Body of pancreas (tissue), 4 donors: ENCODE measurements around the gene KCNIP4. TPM values are rescaled to one million over a fixed set of nuclear protein-coding genes. Genes with fewer than 3 reads are reported as not detected.

Experiments
- ATAC-seq: fragments of 150-250 bp; one replicate; pipeline ENCODE4 v1.9.1; 2016
- DNase-seq, 4 donors: peaks; one replicate each; pipeline ENCODE4 v3.0.0-alpha.2; 2019
- H3K27ac ChIP-seq, 4 donors: fragments of 200-600 bp; sonication (generic); 1 replicate in 3 of 4; 2 replicates in 1 of 4; pipeline versions ENCODE4 v1.5.1 to v1.6.1; 2016 to 2019; ENCODE audit warnings: mild to moderate bottlenecking in 1 of 4, mixed read lengths in 1 of 4, moderate library complexity in 1 of 4
- H3K27me3 ChIP-seq, 2 donors: fragments of 200-600 bp; sonication (generic); one replicate each; pipeline ENCODE4 v1.6.0; 2016; ENCODE audit warnings: mild to moderate bottlenecking in 1 of 2
- H3K36me3 ChIP-seq, 2 donors: fragments of 200-600 bp; sonication (generic); replicated peaks in 1 of 2; 2 replicates each; pipeline ENCODE4 v1.5.1; 2016; ENCODE audit warnings: low read depth in 2 of 2; ENCODE audit not compliant: insufficient read depth in 1 of 2
- H3K4me1 ChIP-seq: fragments of 200-600 bp; sonication (generic); one replicate; pipeline ENCODE4 v1.6.0; 2016
- H3K4me3 ChIP-seq, 2 donors: fragments of 200-600 bp; sonication (generic); 1 replicate in 1 of 2; 2 replicates in 1 of 2; pipeline ENCODE4 v1.5.1; 2016 to 2019
- H3K9me3 ChIP-seq, 3 donors: fragments of 200-600 bp; sonication (generic); 1 replicate in 2 of 3; 2 replicates in 1 of 3; pipeline ENCODE4 v1.5.1; 2016
- CTCF ChIP-seq, 7 experiments: fragments of 450-650 bp in 4 of 7; fragments of 200-600 bp in 3 of 7; sonication (generic) in 3 of 7; IDR thresholded peaks; one replicate each; pipeline ENCODE4 v1.5.1; 2016 to 2019; ENCODE audit warnings: antibody characterized with exemption in 7 of 7
- POLR2A ChIP-seq, 3 donors: fragments of 450-650 bp; IDR thresholded peaks; one replicate each; pipeline ENCODE4 v1.6.1; 2016; ENCODE audit warnings: antibody characterized with exemption in 3 of 3, mild to moderate bottlenecking in 2 of 3
- WGBS, 2 donors: methylation state at CpG; one replicate each; pipeline ENCODE4 v1.1.5; 2017; 5-methylcytosine and 5-hydroxymethylcytosine counted together
- intact Hi-C: fragments of 100-400 bp; cut with DNase I; formaldehyde crosslinking; loops from one replicate; pipeline ENCODE4 v1.15.1; 2023
- total RNA-seq, 2 donors: library from RNA; depleted of rRNA; stranded (reverse); fragments of >200 nt; gene quantifications; one replicate each; pipeline ENCODE4 v1.1.0, GENCODE V29; 2016

The KCNIP4 gene
- total RNA-seq, 2 donors from 2014 or later, result not detected

- H3K4me3 ChIP-seq, result no peak overlapping the region
- no peaks in the 10 kb centered on the region for H3K4me1 ChIP-seq
- ATAC-seq (no peak), DNase-seq (no peak)
- H3K36me3 ChIP-seq, result no peaks in the 10 kb centered on the region
- H3K9me3 ChIP-seq, result no peaks in the 10 kb centered on the region
- H3K27ac ChIP-seq, result no peak overlapping the region
- intact Hi-C loops, result no loop called here
- TF ChIP-seq CTCF (IDR thresholded peaks at IDR 0.05), result no peak
- no peak for TF ChIP-seq POLR2A (IDR thresholded peaks at IDR 0.05)
- WGBS, 2 donors, result 15 to 21% methylated on average over 1 of the region's 1 CpG
- H3K27me3 ChIP-seq, result no peaks in the 10 kb centered on the region
Measured at GRCh38 chr4:21320034-21320433, 628.5 kb downstream of the KCNIP4 start.

GRCh38 chr4:21307709-21308108 is 640.9 kb downstream of the KCNIP4 start:
- intact Hi-C loops, result no loop called here
- 61 to 62% methylated on average over 3 of the region's 3 CpGs for WGBS, 2 donors

GRCh38 chr4:21304540-21304887 is 644.1 kb downstream of the KCNIP4 start:
- no peak overlapping the region for H3K27ac ChIP-seq
- DNase-seq, result no peak
- 4 to 5% methylated on average over 4 of the region's 4 CpGs for WGBS, 2 donors

More at GRCh38 chr4:21307709-21308108, 640.9 kb downstream of the KCNIP4 start:
- TF ChIP-seq CTCF (IDR thresholded peaks at IDR 0.05), result no peak
- no peak for TF ChIP-seq POLR2A (IDR thresholded peaks at IDR 0.05)
- no peak overlapping the region for H3K4me3 ChIP-seq
- no peak for DNase-seq
- H3K36me3 ChIP-seq, result no peaks in the 10 kb centered on the region
- H3K27ac ChIP-seq, result no peak overlapping the region
- H3K9me3 ChIP-seq, result no peaks in the 10 kb centered on the region
- H3K27me3 ChIP-seq, result no peaks in the 10 kb centered on the region
- H3K4me1 ChIP-seq, result no peaks in the 10 kb centered on the region
- no peak for ATAC-seq

GRCh38 chr4:21290562-21290961 is 658.0 kb downstream of the KCNIP4 start:
- intact Hi-C loops, result no loop called here
- no peaks in the 10 kb centered on the region for H3K4me1 ChIP-seq
- no peak overlapping the region for H3K4me3 ChIP-seq
- no peaks in the 10 kb centered on the region for H3K36me3 ChIP-seq
- DNase-seq, result no peak
- 29 to 43% methylated on average over 2 of the region's 2 CpGs for WGBS, 2 donors
- TF ChIP-seq POLR2A (IDR thresholded peaks at IDR 0.05) (no peak), CTCF (IDR thresholded peaks at IDR 0.05) (no peak)
- no peaks in the 10 kb centered on the region for H3K27me3 ChIP-seq
- H3K9me3 ChIP-seq, result no peaks in the 10 kb centered on the region
- H3K27ac ChIP-seq, result no peak overlapping the region
- no peak for ATAC-seq

More at GRCh38 chr4:21304540-21304887, 644.1 kb downstream of the KCNIP4 start:
- no peak for ATAC-seq
- Histone ChIP-seq H3K36me3 (no peaks in the 10 kb centered on the region), H3K9me3 (no peaks in the 10 kb centered on the region), H3K27me3 (no peaks in the 10 kb centered on the region), H3K4me3 (no peak overlapping the region), H3K4me1 (no peaks in the 10 kb centered on the region)
- intact Hi-C loops, result no loop called here
- TF ChIP-seq POLR2A (IDR thresholded peaks at IDR 0.05), result no peak
- TF ChIP-seq CTCF (IDR thresholded peaks at IDR 0.05), result no peak

GRCh38 chr4:21276046-21276445 is 672.5 kb downstream of the KCNIP4 start:
- WGBS, 2 donors, result 85 to 90% methylated on average over 5 of the region's 5 CpGs
- TF ChIP-seq CTCF (IDR thresholded peaks at IDR 0.05) (no peak), POLR2A (IDR thresholded peaks at IDR 0.05) (no peak)

More at GRCh38 chr4:21276046-21276445, 672.5 kb downstream of the KCNIP4 start:
- intact Hi-C loops, result no loop called here
- no peak overlapping the region for H3K4me3 ChIP-seq
- H3K36me3 ChIP-seq, result no peaks in the 10 kb centered on the region
- H3K9me3 ChIP-seq, result no peaks in the 10 kb centered on the region
- no peaks in the 10 kb centered on the region for H3K27me3 ChIP-seq
- ATAC-seq, result no peak
- no peaks in the 10 kb centered on the region for H3K4me1 ChIP-seq
- no peak for DNase-seq
- H3K27ac ChIP-seq, result no peak overlapping the region
